Astrocyte (in vitro differentiated cells and primary cell): ENCODE data around the gene KARS1. TPM values are rescaled to one million over a fixed set of nuclear protein-coding genes. Genes with fewer than 3 reads are reported as not detected.

Experiments
- DNase-seq: peaks from one replicate; pipeline ENCODE4 v3.0.0-alpha.2; 2010; ENCODE audit warnings: low read depth
- FAIRE-seq: peaks from 2 replicates; lab custom pipeline; 2011; peaks lifted over from hg19 to GRCh38; lab: Jason Lieb, UNC
- H2AFZ ChIP-seq: 2 replicates; pipeline ENCODE4 v1.6.0; 2012; ENCODE audit warnings: low read depth, low read length, inconsistent platforms
- H3K27ac ChIP-seq: 2 replicates; pipeline ENCODE4 v1.5.1; 2011; ENCODE audit warnings: low read depth, low read length, inconsistent platforms
- H3K27me3 ChIP-seq: 2 replicates; pipeline ENCODE4 v1.6.0; 2011; ENCODE audit warnings: low read length, inconsistent platforms; ENCODE audit not compliant: insufficient read depth
- H3K36me3 ChIP-seq: 2 replicates; pipeline ENCODE4 v1.5.1; 2011; ENCODE audit warnings: low read length, inconsistent platforms; ENCODE audit not compliant: insufficient read depth
- H3K4me1 ChIP-seq: 2 replicates; pipeline ENCODE4 v1.5.1; 2011; ENCODE audit warnings: low read length, inconsistent platforms; ENCODE audit not compliant: insufficient read depth
- H3K4me2 ChIP-seq: 2 replicates; pipeline ENCODE4 v1.6.0; 2012; ENCODE audit warnings: low read length, inconsistent platforms
- H3K4me3 ChIP-seq: 2 replicates; pipeline ENCODE4 v1.5.1; 2011; ENCODE audit warnings: low read depth, mild to moderate bottlenecking, low read length, inconsistent platforms; ENCODE audit not compliant: insufficient read depth
- H3K79me2 ChIP-seq: 2 replicates; pipeline ENCODE4 v1.6.0; 2012; ENCODE audit warnings: mild to moderate bottlenecking, low read length, inconsistent platforms; ENCODE audit not compliant: insufficient read depth
- H3K9ac ChIP-seq: 2 replicates; pipeline ENCODE4 v1.6.0; 2012; ENCODE audit warnings: mild to moderate bottlenecking, low read length, inconsistent platforms
- H3K9me3 ChIP-seq: 2 replicates; pipeline ENCODE4 v1.5.1; 2012; ENCODE audit warnings: low read depth, mild to moderate bottlenecking, low read length, inconsistent platforms; ENCODE audit not compliant: insufficient read depth
- H4K20me1 ChIP-seq: 2 replicates; pipeline ENCODE4 v1.6.0; 2012; ENCODE audit warnings: low read length, inconsistent platforms; ENCODE audit not compliant: insufficient read depth
- H3K27ac Mint-ChIP-seq: one replicate; pipeline ENCODE4 v1.8.0; 2021; ENCODE audit warnings: mild to moderate bottlenecking, mixed read lengths; ENCODE audit not compliant: unreplicated experiment
- H3K27me3 Mint-ChIP-seq: one replicate; pipeline ENCODE4 v1.8.0; 2021; ENCODE audit warnings: low read depth, mixed read lengths; ENCODE audit not compliant: unreplicated experiment
- H3K36me3 Mint-ChIP-seq: one replicate; pipeline ENCODE4 v1.8.0; 2021; ENCODE audit warnings: low read depth, mixed read lengths; ENCODE audit not compliant: unreplicated experiment
- H3K4me1 Mint-ChIP-seq: one replicate; pipeline ENCODE4 v1.8.0; 2021; ENCODE audit warnings: low read depth, mixed read lengths; ENCODE audit not compliant: unreplicated experiment
- H3K4me3 Mint-ChIP-seq: one replicate; pipeline ENCODE4 v1.8.0; 2021; ENCODE audit warnings: mild to moderate bottlenecking, moderate library complexity, mixed read lengths; ENCODE audit not compliant: unreplicated experiment
- H3K9me3 Mint-ChIP-seq: one replicate; pipeline ENCODE4 v1.8.0; 2021; ENCODE audit warnings: mild to moderate bottlenecking, mixed read lengths; ENCODE audit not compliant: unreplicated experiment
- CTCF ChIP-seq: IDR thresholded peaks from 2 replicates; pipeline ENCODE4 v1.5.1; 2011; ENCODE audit warnings: low read depth, mild to moderate bottlenecking, inconsistent platforms, low read length, moderate library complexity; ENCODE audit not compliant: insufficient read depth
- EZH2 ChIP-seq: IDR thresholded peaks from 2 replicates; pipeline ENCODE4 v1.6.1; 2012; ENCODE audit warnings: mild to moderate bottlenecking, low read length, inconsistent platforms; ENCODE audit not compliant: insufficient read depth
- total RNA-seq: library from RNA; stranded (reverse); gene quantifications from 2 replicates; pipeline ENCODE4 v1.2.1, GENCODE V29; 2021

The KARS1 gene
- total RNA-seq, 1 donor from 2014 or later: 155 TPM

GRCh38 chr16:75676909-75677308, 29.4 kb upstream of the KARS1 start, which contains the start of gene CPHXL2:
Gene CPHXL2 (minus strand): TSS chr16:75677009. CDS start chr16:75676999, 10 bp downstream.
- FAIRE-seq: no peak
- Histone ChIP-seq H2AFZ (no peak within 1 kb of the TSS), H4K20me1 (no peaks in the 10 kb centered on the region), H3K36me3 (no peaks in the 10 kb centered on the region), H3K27ac (no peak within 1 kb of the TSS), H3K27me3 (no peaks in the 10 kb centered on the region), H3K4me2 (no peak within 1 kb of the TSS), H3K9me3 (no peaks in the 10 kb centered on the region), H3K79me2 (no peaks in the 10 kb centered on the region), H3K4me1 (no peaks in the 10 kb centered on the region), H3K4me3 (no peak within 1 kb of the TSS), H3K9ac (no peak within 1 kb of the TSS)
- no peak within 1 kb of the TSS for H3K27ac Mint-ChIP-seq
- no peaks in the 10 kb centered on the region for H3K4me1 Mint-ChIP-seq
- H3K36me3 Mint-ChIP-seq: no peaks in the 10 kb centered on the region
- no peaks in the 10 kb centered on the region for H3K9me3 Mint-ChIP-seq
- H3K27me3 Mint-ChIP-seq: no peaks in the 10 kb centered on the region
- DNase-seq: no peak
- no peak for TF ChIP-seq EZH2
- no peak for TF ChIP-seq CTCF
- no peak within 1 kb of the TSS for H3K4me3 Mint-ChIP-seq

DNA sequence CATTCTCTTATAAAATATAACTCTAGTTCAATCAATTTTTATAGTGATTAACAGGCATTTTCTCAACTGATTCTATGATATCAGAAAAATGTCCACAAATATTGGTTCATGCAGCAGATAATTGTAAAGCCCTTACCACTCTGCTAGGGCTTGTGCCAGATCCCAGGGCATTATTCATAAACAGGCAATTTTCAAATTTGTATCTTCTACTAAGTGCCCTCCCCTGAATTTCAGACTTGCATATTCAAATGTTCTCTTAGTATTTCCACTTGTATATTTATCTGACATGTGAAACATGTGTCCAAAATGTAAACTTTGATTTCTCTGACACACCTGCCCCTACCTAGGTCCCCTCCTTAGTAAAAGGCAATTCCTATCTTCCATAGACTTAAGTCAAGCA, 20.0 kb upstream of the KARS1 start:
- Histone ChIP-seq H3K27me3 (no peaks in the 10 kb centered on the region), H3K79me2 (no peaks in the 10 kb centered on the region), H3K4me2 (no peak overlapping the region), H3K27ac (no peak overlapping the region), H3K4me3 (no peak overlapping the region), H3K9ac (no peak overlapping the region), H2AFZ (no peak overlapping the region), H3K36me3 (no peaks in the 10 kb centered on the region), H3K4me1 (no peaks in the 10 kb centered on the region), H4K20me1 (no peaks in the 10 kb centered on the region), H3K9me3 (no peaks in the 10 kb centered on the region)
- H3K36me3 Mint-ChIP-seq: peaks cover 2% of the 10 kb centered on the region
- H3K9me3 Mint-ChIP-seq: no peaks in the 10 kb centered on the region
- H3K27me3 Mint-ChIP-seq: no peaks in the 10 kb centered on the region
- FAIRE-seq (no peak), DNase-seq (no peak)
- H3K27ac Mint-ChIP-seq: no peak overlapping the region
- H3K4me3 Mint-ChIP-seq: no peak overlapping the region
- H3K4me1 Mint-ChIP-seq: no peaks in the 10 kb centered on the region
- TF ChIP-seq CTCF (no peak), EZH2 (no peak)

DNA sequence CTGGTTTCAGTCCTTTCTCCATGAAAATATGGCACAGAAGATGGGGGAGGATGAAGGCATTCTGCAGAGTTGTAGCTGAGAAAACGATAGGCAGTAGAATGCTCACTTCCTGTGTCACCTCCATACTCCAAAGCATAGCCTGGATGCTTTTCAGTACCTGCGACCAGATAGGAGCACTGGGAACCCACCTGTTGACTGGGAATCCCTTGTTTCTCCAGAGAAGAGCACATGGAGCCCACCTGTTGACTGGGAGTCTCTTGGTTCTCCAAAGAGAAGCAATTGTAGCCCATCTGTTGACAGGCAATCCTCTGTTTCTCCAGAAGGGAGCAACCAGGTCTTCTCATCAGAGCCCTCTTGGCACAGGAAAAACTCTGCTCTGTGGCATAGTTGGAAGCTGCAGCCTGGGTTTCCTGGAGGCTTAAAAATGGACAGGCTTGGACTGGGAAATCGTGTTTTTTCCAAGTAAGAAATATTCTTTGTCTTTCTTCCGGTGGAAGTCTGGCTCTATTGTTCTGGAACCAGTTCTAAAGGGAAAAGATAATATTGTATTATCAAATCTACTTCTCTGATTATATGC, 13.3 kb upstream of the KARS1 start:
- no peak for FAIRE-seq
- Mint-ChIP-seq H3K4me3 (no peak overlapping the region), H3K27me3 (no peaks in the 10 kb centered on the region), H3K36me3 (peaks cover 5% of the 10 kb centered on the region), H3K27ac (no peak overlapping the region), H3K9me3 (no peaks in the 10 kb centered on the region), H3K4me1 (no peaks in the 10 kb centered on the region)
- Histone ChIP-seq H3K79me2 (peaks cover 11% of the 10 kb centered on the region), H3K4me2 (no peak overlapping the region), H3K4me1 (peaks cover 5% of the 10 kb centered on the region), H4K20me1 (peaks cover 21% of the 10 kb centered on the region), H3K27me3 (no peaks in the 10 kb centered on the region), H3K9me3 (no peaks in the 10 kb centered on the region), H3K36me3 (peaks cover 24% of the 10 kb centered on the region), H3K9ac (no peak overlapping the region), H3K4me3 (no peak overlapping the region), H2AFZ (no peak overlapping the region), H3K27ac (no peak overlapping the region)
- TF ChIP-seq CTCF (no peak), EZH2 (no peak)
- DNase-seq: no peak
